ENCODE data around the gene ABCG4.

GRCh38 chr11:119116601-119117000 lies 32.3 kb upstream of the ABCG4 start:
- no peak for TF ChIP-seq POLR2A (IDR thresholded peaks at IDR 0.05)
- TF ChIP-seq CTCF (IDR thresholded peaks at IDR 0.05) = no peak
- TF ChIP-seq POLR2AphosphoS5 (IDR thresholded peaks at IDR 0.05) = no peak
